Astrocyte (in vitro differentiated cells and primary cell): ENCODE measurements around the gene LRRC8D.

Experiments used
- CTCF ChIP-seq: IDR thresholded peaks from 2 replicates; pipeline ENCODE4 v1.5.1; 2011; ENCODE audit warnings: low read depth, mild to moderate bottlenecking, inconsistent platforms, low read length, moderate library complexity; ENCODE audit not compliant: insufficient read depth
- EZH2 ChIP-seq: IDR thresholded peaks from 2 replicates; pipeline ENCODE4 v1.6.1; 2012; ENCODE audit warnings: mild to moderate bottlenecking, low read length, inconsistent platforms; ENCODE audit not compliant: insufficient read depth

- no peak for TF ChIP-seq CTCF
- TF ChIP-seq EZH2 = no peak
Measured at GRCh38 chr1:89917353-89917752, 96.5 kb downstream of the LRRC8D start.
